ENCODE data around the gene PIRT. TPM values are rescaled to one million over a fixed set of nuclear protein-coding genes. Genes with fewer than 3 reads are reported as not detected.

PIRT gene
- total RNA-seq, 4 donors from 2014 or later = 0.42 to 3.5 (median 1.5) TPM

- no peak overlapping the region for H3K4me3 ChIP-seq
These were observed 809 bp downstream of the PIRT start for GRCh38 chr17:10836966-10837590.

GRCh38 chr17:10836145-10836544 lies 1.7 kb downstream of the PIRT start:
- intact Hi-C loops (cut with DNase I) = no loop called here
- Histone ChIP-seq H3K9me3 (no peaks in the 10 kb centered on the region), H3K4me1 (no peaks in the 10 kb centered on the region), H3K27me3 (peaks cover 0 to 4% (median 0%) of the 10 kb centered on the region in 4 donors), H3K36me3 (no peaks in the 10 kb centered on the region), H3K27ac (replicated peaks in 1 of 4) (no peak overlapping the region), H3K4me3 (no peak overlapping the region)
- no peak for TF ChIP-seq CTCF (IDR thresholded peaks at IDR 0.05)
- no peak for TF ChIP-seq POLR2A (IDR thresholded peaks at IDR 0.05; ENCODE audit: low read depth)
- TF ChIP-seq POLR2AphosphoS5 (IDR thresholded peaks at IDR 0.05) = no peak
- TF ChIP-seq EP300 (IDR thresholded peaks at IDR 0.05) = no peak
- no peak for DNase-seq (ENCODE audit: extremely low spot score)
- 79% methylated on average over 7 of the region's 7 CpGs for WGBS

More at GRCh38 chr17:10836966-10837590, 809 bp downstream of the PIRT start:
- no peak overlapping the region for H3K27ac ChIP-seq (replicated peaks in 1 of 4)
- TF ChIP-seq POLR2A (IDR thresholded peaks at IDR 0.05; ENCODE audit: low read depth) (no peak), POLR2AphosphoS5 (IDR thresholded peaks at IDR 0.05) (no peak), CTCF (IDR thresholded peaks at IDR 0.05) (no peak)
- H3K27me3 ChIP-seq = peaks cover 0 to 4% (median 0%) of the 10 kb centered on the region in 4 donors
- no peaks in the 10 kb centered on the region for H3K36me3 ChIP-seq
- no peak for DNase-seq (ENCODE audit: extremely low spot score)
- whole genome bisulfite sequencing = 83% methylated on average over 12 of the region's 15 CpGs
- no peaks in the 10 kb centered on the region for H3K9me3 ChIP-seq
- no peaks in the 10 kb centered on the region for H3K4me1 ChIP-seq
- intact Hi-C loops (cut with DNase I) = no loop called here

- no peak overlapping the region for H3K4me3 ChIP-seq
- no peak for TF ChIP-seq CTCF (IDR thresholded peaks at IDR 0.05)
- no peaks in the 10 kb centered on the region for H3K4me1 ChIP-seq
- WGBS = 90% methylated on average over 4 of the region's 5 CpGs
- H3K27me3 ChIP-seq = no peaks in the 10 kb centered on the region
- intact Hi-C loops (cut with DNase I) = no loop called here
- H3K27ac ChIP-seq (replicated peaks in 1 of 4) = no peak overlapping the region
- H3K36me3 ChIP-seq = no peaks in the 10 kb centered on the region
- H3K9me3 ChIP-seq = no peaks in the 10 kb centered on the region
- DNase-seq (ENCODE audit: extremely low spot score) = no peak
These were observed 6.2 kb downstream of the PIRT start for GRCh38 chr17:10831696-10832095.

GRCh38 chr17:10827898-10828552 lies 9.9 kb downstream of the PIRT start:
- no peak for DNase-seq (ENCODE audit: extremely low spot score)
- Histone ChIP-seq H3K4me1 (no peaks in the 10 kb centered on the region), H3K27me3 (no peaks in the 10 kb centered on the region), H3K9me3 (no peaks in the 10 kb centered on the region), H3K4me3 (no peak overlapping the region), H3K36me3 (no peaks in the 10 kb centered on the region), H3K27ac (replicated peaks in 1 of 4) (no peak overlapping the region)
- intact Hi-C loops (cut with DNase I) = no loop called here
- 71% methylated on average over 5 of the region's 5 CpGs for WGBS
- TF ChIP-seq POLR2A (IDR thresholded peaks at IDR 0.05; ENCODE audit: low read depth) = no peak
- TF ChIP-seq CTCF (IDR thresholded peaks at IDR 0.05) = no peak
- no peak for TF ChIP-seq EP300 (IDR thresholded peaks at IDR 0.05)
- TF ChIP-seq POLR2AphosphoS5 (IDR thresholded peaks at IDR 0.05) = no peak

GRCh38 chr17:10824874-10825273 lies 13.0 kb downstream of the PIRT start:
- Histone ChIP-seq H3K9me3 (no peaks in the 10 kb centered on the region), H3K27me3 (no peaks in the 10 kb centered on the region), H3K4me1 (no peaks in the 10 kb centered on the region), H3K4me3 (no peak overlapping the region), H3K27ac (replicated peaks in 1 of 4) (no peak overlapping the region), H3K36me3 (no peaks in the 10 kb centered on the region)
- intact Hi-C loops (cut with DNase I) = no loop called here
- TF ChIP-seq CTCF (IDR thresholded peaks at IDR 0.05) (no peak), EP300 (IDR thresholded peaks at IDR 0.05) (no peak), POLR2AphosphoS5 (IDR thresholded peaks at IDR 0.05) (no peak), POLR2A (IDR thresholded peaks at IDR 0.05; ENCODE audit: low read depth) (no peak)
- no peak for DNase-seq (ENCODE audit: extremely low spot score)
- 84% methylated on average over 7 of the region's 7 CpGs for WGBS

Measured in esophagus muscularis mucosa (tissue), 4 donors.